OCI-LY1 (cell line): ENCODE data around the gene NOX5.

Source experiments
- H2AFZ ChIP-seq: fragments of 200-600 bp; sonication (generic), shearing (Covaris generic); 2 replicates; pipeline ENCODE4 v1.6.0; 2014; ENCODE audit warnings: antibody characterized with exemption, mild to moderate bottlenecking, low read length
- H3F3A ChIP-seq: fragments of 200-600 bp; sonication (generic), shearing (Covaris generic); 2 replicates; pipeline ENCODE4 v1.6.0; 2014; ENCODE audit warnings: mild to moderate bottlenecking, antibody characterized with exemption, low read length, moderate library complexity; ENCODE audit not compliant: insufficient read depth
- H3K27ac ChIP-seq: fragments of 200-600 bp; sonication (generic); 2 replicates; pipeline ENCODE4 v1.5.1; 2014; ENCODE audit warnings: low read length, mixed run types, mild to moderate bottlenecking, low read depth; ENCODE audit not compliant: poor library complexity, severe bottlenecking
- H3K27me3 ChIP-seq: fragments of 200-600 bp; sonication (generic); 2 replicates; pipeline ENCODE4 v1.6.0; 2014; ENCODE audit warnings: antibody characterized with exemption, mild to moderate bottlenecking, low read length, moderate library complexity; ENCODE audit not compliant: insufficient read depth
- H3K36me3 ChIP-seq: fragments of 200-600 bp; sonication (generic); 2 replicates; pipeline ENCODE4 v1.6.1; 2014; ENCODE audit warnings: mild to moderate bottlenecking, antibody characterized with exemption, low read length, moderate library complexity, mixed read lengths; ENCODE audit not compliant: insufficient read depth
- H3K4me1 ChIP-seq: fragments of 200-600 bp; sonication (generic); 2 replicates; pipeline ENCODE4 v1.5.1; 2014; ENCODE audit warnings: mild to moderate bottlenecking, low read length, moderate library complexity; ENCODE audit not compliant: insufficient read depth, severe bottlenecking
- H3K4me2 ChIP-seq: fragments of 200-600 bp; sonication (generic), shearing (Covaris generic); 2 replicates; pipeline ENCODE4 v1.6.1; 2014; ENCODE audit warnings: low read length
- H3K4me3 ChIP-seq: fragments of 200-600 bp; sonication (generic); 2 replicates; pipeline ENCODE4 v1.5.1; 2014; ENCODE audit warnings: low read length, low read depth, mild to moderate bottlenecking, mixed read lengths; ENCODE audit not compliant: poor library complexity, severe bottlenecking
- H3K79me2 ChIP-seq: fragments of 200-600 bp; shearing (Covaris generic); 2 replicates; pipeline ENCODE4 v1.6.1; 2016; ENCODE audit warnings: mixed run types, low read length, mixed read lengths; ENCODE audit not compliant: insufficient read depth
- H3K9ac ChIP-seq: fragments of 200-600 bp; sonication (generic), shearing (Covaris generic); 2 replicates; pipeline ENCODE4 v1.6.1; 2014; ENCODE audit warnings: mild to moderate bottlenecking, low read length, mixed read lengths
- H3K9me2 ChIP-seq: fragments of 200-600 bp; sonication (generic), shearing (Covaris generic); 2 replicates; pipeline ENCODE4 v1.6.1; 2014; ENCODE audit warnings: low read depth, mild to moderate bottlenecking, low read length, mixed read lengths
- H3K9me3 ChIP-seq: fragments of 200-600 bp; shearing (Covaris generic); 2 replicates; pipeline ENCODE4 v1.6.1; 2014; ENCODE audit warnings: low read length, mixed read lengths
- H4K20me1 ChIP-seq: fragments of 200-600 bp; sonication (generic), shearing (Covaris generic); 2 replicates; pipeline ENCODE4 v1.6.0; 2016; ENCODE audit warnings: mild to moderate bottlenecking, low read length; ENCODE audit not compliant: insufficient read depth
- CTCF ChIP-seq: fragments of 200-600 bp; sonication (generic), shearing (Covaris generic); IDR thresholded peaks from 2 replicates; pipeline ENCODE4 v1.5.1; 2017; ENCODE audit warnings: mild to moderate bottlenecking, antibody characterized with exemption, low read length, moderate library complexity, mixed read lengths
- EZH2 ChIP-seq: fragments of 200-600 bp; sonication (generic), shearing (Covaris generic); IDR thresholded peaks from 2 replicates; pipeline ENCODE4 v1.8.0; 2017; ENCODE audit warnings: borderline replicate concordance, mixed run types, mild to moderate bottlenecking, antibody characterized with exemption, low read length, moderate library complexity, mixed read lengths

Gene NOX5

GRCh38 chr15:69011641-69012040, 2.9 kb upstream of the NOX5 start:
- Histone ChIP-seq H3K4me3 (no peak overlapping the region), H3K4me1 (no peaks in the 10 kb centered on the region), H3F3A (no peaks in the 10 kb centered on the region), H3K9me3 (peaks cover 7% of the 10 kb centered on the region), H3K9me2 (no peaks in the 10 kb centered on the region), H3K79me2 (no peaks in the 10 kb centered on the region), H2AFZ (no peak overlapping the region), H3K27me3 (no peaks in the 10 kb centered on the region), H3K27ac (no peak overlapping the region), H3K9ac (no peak overlapping the region), H3K4me2 (no peak overlapping the region), H3K36me3 (no peaks in the 10 kb centered on the region), H4K20me1 (no peaks in the 10 kb centered on the region)
- TF ChIP-seq CTCF (no peak), EZH2 (no peak)

- no peaks in the 10 kb centered on the region for H3K4me1 ChIP-seq
- H3K4me3 ChIP-seq = no peak overlapping the region
- H2AFZ ChIP-seq = no peak overlapping the region
- H3K27ac ChIP-seq = no peak overlapping the region
- H4K20me1 ChIP-seq = no peaks in the 10 kb centered on the region
- H3K9ac ChIP-seq = no peak overlapping the region
- TF ChIP-seq CTCF = no peak
- TF ChIP-seq EZH2 = no peak
- H3K9me3 ChIP-seq = peaks cover 7% of the 10 kb centered on the region
- no peaks in the 10 kb centered on the region for H3K36me3 ChIP-seq
- H3F3A ChIP-seq = no peaks in the 10 kb centered on the region
- H3K79me2 ChIP-seq = no peaks in the 10 kb centered on the region
- no peaks in the 10 kb centered on the region for H3K9me2 ChIP-seq
- H3K4me2 ChIP-seq = no peak overlapping the region
- no peaks in the 10 kb centered on the region for H3K27me3 ChIP-seq
Observed at GRCh38 chr15:69012761-69013364, 1.6 kb upstream of the NOX5 start.

- Histone ChIP-seq H3K4me1 (no peaks in the 10 kb centered on the region), H3K27ac (no peak overlapping the region), H3K9me2 (no peaks in the 10 kb centered on the region), H3K27me3 (no peaks in the 10 kb centered on the region), H2AFZ (no peak overlapping the region), H4K20me1 (no peaks in the 10 kb centered on the region), H3K4me2 (no peak overlapping the region), H3K79me2 (no peaks in the 10 kb centered on the region), H3K9ac (no peak overlapping the region), H3K9me3 (0 out of 2 replicates have a peak, but pooled peaks cover under 1% of the 10 kb centered on the region), H3K4me3 (no peak overlapping the region), H3F3A (no peaks in the 10 kb centered on the region), H3K36me3 (no peaks in the 10 kb centered on the region)
- TF ChIP-seq EZH2 (no peak), CTCF (no peak)
Observed at GRCh38 chr15:69013726-69014406, 629 bp upstream of the NOX5 start.
